ENCODE measurements around the gene LIN9.

The LIN9 gene

DNA sequence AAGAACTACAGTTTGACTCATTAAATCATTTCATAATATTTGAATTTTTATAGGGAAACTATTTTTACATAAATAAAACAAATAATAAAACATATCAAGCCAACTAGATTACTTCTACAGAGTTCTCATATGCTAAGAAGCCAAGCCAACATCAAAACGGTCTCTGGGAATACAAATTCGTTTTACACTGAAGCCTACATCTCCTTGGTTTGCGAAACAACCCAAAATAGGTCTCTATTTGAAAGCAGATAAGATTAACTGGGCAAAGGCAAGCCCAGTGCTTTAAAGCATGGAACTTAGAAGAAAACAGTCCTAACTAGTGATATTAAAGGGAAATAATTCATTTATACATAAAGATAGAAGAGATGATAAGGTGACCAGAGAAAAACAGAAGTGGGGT, 60.2 kb downstream of the LIN9 start:
- DNase-seq = no peak
- TF ChIP-seq, protein P1, sequence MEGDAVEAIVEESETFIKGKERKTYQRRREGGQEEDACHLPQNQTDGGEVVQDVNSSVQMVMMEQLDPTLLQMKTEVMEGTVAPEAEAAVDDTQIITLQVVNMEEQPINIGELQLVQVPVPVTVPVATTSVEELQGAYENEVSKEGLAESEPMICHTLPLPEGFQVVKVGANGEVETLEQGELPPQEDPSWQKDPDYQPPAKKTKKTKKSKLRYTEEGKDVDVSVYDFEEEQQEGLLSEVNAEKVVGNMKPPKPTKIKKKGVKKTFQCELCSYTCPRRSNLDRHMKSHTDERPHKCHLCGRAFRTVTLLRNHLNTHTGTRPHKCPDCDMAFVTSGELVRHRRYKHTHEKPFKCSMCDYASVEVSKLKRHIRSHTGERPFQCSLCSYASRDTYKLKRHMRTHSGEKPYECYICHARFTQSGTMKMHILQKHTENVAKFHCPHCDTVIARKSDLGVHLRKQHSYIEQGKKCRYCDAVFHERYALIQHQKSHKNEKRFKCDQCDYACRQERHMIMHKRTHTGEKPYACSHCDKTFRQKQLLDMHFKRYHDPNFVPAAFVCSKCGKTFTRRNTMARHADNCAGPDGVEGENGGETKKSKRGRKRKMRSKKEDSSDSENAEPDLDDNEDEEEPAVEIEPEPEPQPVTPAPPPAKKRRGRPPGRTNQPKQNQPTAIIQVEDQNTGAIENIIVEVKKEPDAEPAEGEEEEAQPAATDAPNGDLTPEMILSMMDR (IDR thresholded peaks at IDR 0.05; ENCODE audit: low read depth, low read length) = no peak
- no peak overlapping the region for H3K4me3 ChIP-seq (ENCODE audit: low read depth, low read length)
- no peaks in the 10 kb centered on the region for H3K27me3 ChIP-seq (ENCODE audit: insufficient read depth, low read depth, severe bottlenecking)
- no peak overlapping the region for H3K27ac ChIP-seq
- no peaks in the 10 kb centered on the region for H3K9me3 ChIP-seq (ENCODE audit: severe bottlenecking)
- no peaks in the 10 kb centered on the region for H3K36me3 ChIP-seq

DNA sequence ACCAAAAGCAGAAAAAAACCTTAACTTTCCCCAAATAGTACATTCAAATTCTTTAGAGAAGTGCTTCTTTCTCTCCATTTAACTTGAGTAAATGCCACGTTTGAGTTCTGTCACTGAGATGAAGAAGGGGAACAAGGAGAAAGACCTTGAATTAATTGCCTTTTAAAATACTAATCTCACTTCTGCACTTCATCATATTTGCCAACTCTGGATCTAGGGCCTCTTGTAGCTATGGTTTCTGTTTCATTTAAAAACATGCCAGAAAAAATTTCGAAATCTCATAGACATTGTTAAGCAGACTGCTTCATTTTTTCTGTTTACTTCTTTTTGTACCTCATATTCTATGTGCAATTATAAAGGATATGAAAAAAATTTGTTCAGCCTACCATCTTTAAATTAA, 60.9 kb downstream of the LIN9 start:
- TF ChIP-seq, protein P1 (IDR thresholded peaks at IDR 0.05; ENCODE audit: low read depth, low read length) = no peak
- Histone ChIP-seq H3K27ac (no peak overlapping the region), H3K36me3 (no peaks in the 10 kb centered on the region), H3K9me3 (ENCODE audit: severe bottlenecking) (no peaks in the 10 kb centered on the region), H3K4me3 (ENCODE audit: low read depth, low read length) (no peak overlapping the region), H3K27me3 (ENCODE audit: insufficient read depth, low read depth, severe bottlenecking) (no peaks in the 10 kb centered on the region)
- DNase-seq = no peak

DNA sequence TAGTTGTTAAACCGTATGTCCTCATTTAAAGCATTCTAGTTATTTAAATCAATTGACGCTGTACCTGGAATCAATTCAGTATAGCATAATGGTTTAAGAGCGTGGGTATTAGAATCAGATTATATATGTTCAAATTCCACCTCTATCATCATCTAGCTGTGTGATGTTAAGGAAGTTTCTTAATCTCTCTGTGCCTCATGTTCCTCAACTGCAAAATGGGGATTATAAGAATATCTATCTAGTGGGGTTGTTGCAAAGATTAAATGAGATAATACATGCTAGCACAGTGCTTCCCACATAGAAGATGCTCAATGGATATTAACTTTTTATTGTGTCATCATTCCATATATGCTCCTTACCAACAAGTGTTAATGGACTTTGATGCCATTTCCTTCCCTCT, 69.5 kb downstream of the LIN9 start:
- no peak overlapping the region for H3K4me3 ChIP-seq (ENCODE audit: low read depth, low read length)
- no peak for DNase-seq
- no peak overlapping the region for H3K27ac ChIP-seq
- H3K9me3 ChIP-seq (ENCODE audit: severe bottlenecking) = no peaks in the 10 kb centered on the region
- TF ChIP-seq, protein P1 (IDR thresholded peaks at IDR 0.05; ENCODE audit: low read depth, low read length) = no peak
- H3K36me3 ChIP-seq = no peaks in the 10 kb centered on the region
- H3K27me3 ChIP-seq (ENCODE audit: insufficient read depth, low read depth, severe bottlenecking) = no peaks in the 10 kb centered on the region

DNA sequence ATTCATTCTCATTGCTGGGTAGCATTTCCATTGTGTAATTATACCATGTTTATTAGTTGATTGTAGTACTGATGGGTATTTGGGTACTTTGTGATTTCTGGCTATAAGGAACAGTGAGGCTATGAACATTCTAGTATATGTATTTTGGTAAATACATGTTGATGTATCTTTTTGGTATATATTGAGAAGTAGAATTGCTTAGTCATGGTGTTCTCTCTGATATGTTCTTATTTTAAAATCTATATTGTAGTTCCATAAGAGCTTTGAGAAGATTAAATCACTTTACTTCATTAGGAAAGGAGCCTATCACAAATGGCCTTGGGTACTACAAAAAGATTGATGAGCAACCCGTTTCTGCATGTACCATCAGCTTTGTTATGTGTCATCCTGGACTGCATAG, 72.1 kb downstream of the LIN9 start:
- TF ChIP-seq, protein P1 (IDR thresholded peaks at IDR 0.05; ENCODE audit: low read depth, low read length) = no peak
- Histone ChIP-seq H3K27ac (no peak overlapping the region), H3K9me3 (ENCODE audit: severe bottlenecking) (no peaks in the 10 kb centered on the region), H3K4me3 (ENCODE audit: low read depth, low read length) (no peak overlapping the region), H3K27me3 (ENCODE audit: insufficient read depth, low read depth, severe bottlenecking) (no peaks in the 10 kb centered on the region), H3K36me3 (no peaks in the 10 kb centered on the region)
- DNase-seq = no peak

DNA sequence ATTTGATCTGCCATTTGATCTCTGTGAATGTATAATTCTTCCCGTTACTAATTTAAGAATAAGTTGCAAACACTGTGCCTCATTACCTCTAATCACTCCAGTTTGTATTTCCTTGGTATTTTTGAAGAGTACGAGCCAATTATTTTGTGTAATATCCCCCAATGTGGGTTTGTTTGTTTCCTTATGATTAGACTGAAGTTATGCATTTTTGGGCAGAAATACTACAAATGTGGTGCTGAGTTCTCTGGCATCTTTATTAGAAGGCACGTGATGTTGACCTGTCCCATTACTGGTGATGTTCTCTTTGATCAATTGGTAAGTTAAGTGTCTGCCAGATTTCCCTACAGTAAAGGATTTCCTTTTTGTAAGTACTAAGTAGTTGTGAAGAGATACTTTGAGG, 75.2 kb downstream of the LIN9 start:
- H3K27me3 ChIP-seq (ENCODE audit: insufficient read depth, low read depth, severe bottlenecking) = no peaks in the 10 kb centered on the region
- H3K27ac ChIP-seq = no peak overlapping the region
- no peaks in the 10 kb centered on the region for H3K36me3 ChIP-seq
- no peak overlapping the region for H3K4me3 ChIP-seq (ENCODE audit: low read depth, low read length)
- DNase-seq = no peak
- TF ChIP-seq, protein P1 (IDR thresholded peaks at IDR 0.05; ENCODE audit: low read depth, low read length) = no peak
- H3K9me3 ChIP-seq (ENCODE audit: severe bottlenecking) = no peaks in the 10 kb centered on the region

DNA sequence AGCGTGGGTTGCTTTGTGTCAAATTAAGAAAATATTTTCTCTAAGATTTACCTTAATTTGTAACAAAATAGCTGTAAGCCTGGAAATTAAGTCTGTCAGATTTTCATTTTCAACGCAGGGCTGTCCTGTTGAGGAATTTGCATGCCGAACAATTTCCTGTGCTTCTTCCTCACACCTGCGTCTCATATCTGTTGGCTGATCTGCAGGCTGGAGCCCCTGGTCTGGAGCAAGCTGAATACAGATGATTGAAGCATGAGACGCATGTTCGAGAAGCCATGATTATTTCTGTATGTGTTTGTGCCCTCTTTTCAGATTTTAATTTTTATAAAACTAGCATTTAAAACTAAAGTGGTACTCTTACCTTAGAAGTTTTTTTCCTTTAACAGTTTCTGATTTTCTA, 75.7 kb downstream of the LIN9 start:
- TF ChIP-seq, protein P1 (IDR thresholded peaks at IDR 0.05; ENCODE audit: low read depth, low read length) = no peak
- H3K4me3 ChIP-seq (ENCODE audit: low read depth, low read length) = no peak overlapping the region
- no peak for DNase-seq
- no peaks in the 10 kb centered on the region for H3K27me3 ChIP-seq (ENCODE audit: insufficient read depth, low read depth, severe bottlenecking)
- H3K27ac ChIP-seq = no peak overlapping the region
- no peaks in the 10 kb centered on the region for H3K36me3 ChIP-seq
- H3K9me3 ChIP-seq (ENCODE audit: severe bottlenecking) = no peaks in the 10 kb centered on the region
